Keratinocyte (primary cell): ENCODE measurements around the gene ZNFX1. TPM values are rescaled to one million over a fixed set of nuclear protein-coding genes. Genes with fewer than 3 reads are reported as not detected.

ENCODE experiments used
- DNase-seq: peaks from one replicate; pipeline ENCODE4 v3.0.0-alpha.2; 2011; ENCODE audit warnings: low read depth, missing footprints, low spot score
- FAIRE-seq: peaks from 2 replicates; lab custom pipeline; 2011; peaks lifted over from hg19 to GRCh38; lab: Jason Lieb, UNC
- H2AFZ ChIP-seq: 2 replicates; pipeline ENCODE4 v1.6.0; 2012; ENCODE audit warnings: low read length, control low read depth, inconsistent platforms; ENCODE audit not compliant: control insufficient read depth
- H3K27ac ChIP-seq: 2 replicates; pipeline ENCODE4 v1.5.1; 2011; ENCODE audit warnings: low read length; ENCODE audit not compliant: control insufficient read depth, insufficient read depth
- H3K27me3 ChIP-seq: 3 replicates; pipeline ENCODE4 v1.6.0; 2011; ENCODE audit warnings: low read length; ENCODE audit not compliant: control insufficient read depth, insufficient read depth; ENCODE audit errors: extremely low read depth
- H3K36me3 ChIP-seq, 2 experiments: 2 replicates in 1 of 2; 3 replicates in 1 of 2; pipeline ENCODE4 v1.5.1; 2011; ENCODE audit warnings: low read length in 2 of 2, mild to moderate bottlenecking in 1 of 2; ENCODE audit not compliant: control insufficient read depth in 2 of 2, insufficient read depth in 2 of 2; ENCODE audit errors: extremely low read depth in 1 of 2
- H3K4me1 ChIP-seq: 3 replicates; pipeline ENCODE4 v1.5.1; 2011; ENCODE audit warnings: low read length; ENCODE audit not compliant: control insufficient read depth, insufficient read depth; ENCODE audit errors: extremely low read depth
- H3K4me2 ChIP-seq: 3 replicates; pipeline ENCODE4 v1.6.0; 2011; ENCODE audit warnings: low read depth, low read length; ENCODE audit not compliant: control insufficient read depth, insufficient read depth; ENCODE audit errors: extremely low read depth
- H3K4me3 ChIP-seq, 3 experiments: fragments of 200-600 bp in 1 of 3; sonication (generic) in 1 of 3; 2 replicates in 2 of 3; 3 replicates in 1 of 3; pipeline ENCODE4 v1.5.1; 2011 to 2016; ENCODE audit warnings: low read length in 3 of 3, mild to moderate bottlenecking in 3 of 3, control low read depth in 2 of 3, inconsistent platforms in 1 of 3, low read depth in 1 of 3, mixed read lengths in 1 of 3, mixed run types in 1 of 3, moderate library complexity in 1 of 3; ENCODE audit not compliant: control insufficient read depth in 2 of 3, insufficient read depth in 2 of 3; ENCODE audit errors: extremely low read depth in 1 of 3
- H3K79me2 ChIP-seq: 2 replicates; pipeline ENCODE4 v1.6.0; 2012; ENCODE audit warnings: low read length; ENCODE audit not compliant: control insufficient read depth, insufficient read depth
- H3K9ac ChIP-seq: 3 replicates; pipeline ENCODE4 v1.6.0; 2011; ENCODE audit warnings: low read length; ENCODE audit not compliant: control insufficient read depth, insufficient read depth; ENCODE audit errors: extremely low read depth
- H3K9me1 ChIP-seq: 3 replicates; pipeline ENCODE4 v1.6.0; 2011; ENCODE audit warnings: low read length; ENCODE audit not compliant: control insufficient read depth, insufficient read depth; ENCODE audit errors: extremely low read depth
- H3K9me3 ChIP-seq: 2 replicates; pipeline ENCODE4 v1.5.1; 2012; ENCODE audit warnings: low read depth, low read length; ENCODE audit not compliant: control insufficient read depth
- H4K20me1 ChIP-seq: 3 replicates; pipeline ENCODE4 v1.6.0; 2011; ENCODE audit warnings: low read length; ENCODE audit not compliant: control insufficient read depth, insufficient read depth; ENCODE audit errors: extremely low read depth
- CTCF ChIP-seq, 3 experiments: IDR thresholded peaks in 1 of 3; conservative IDR thresholded peaks in 1 of 3; optimal IDR thresholded peaks in 1 of 3; 2 replicates in 2 of 3; 3 replicates in 1 of 3; pipeline versions ENCODE3 to v1.5.1; 2011; ENCODE audit warnings: low read length in 3 of 3, mild to moderate bottlenecking in 3 of 3, moderate library complexity in 2 of 3, control low read depth in 1 of 3, inconsistent platforms in 1 of 3; ENCODE audit not compliant: insufficient read depth in 2 of 3; ENCODE audit errors: extremely low read depth in 1 of 3
- EZH2 ChIP-seq: IDR thresholded peaks from one replicate; pipeline ENCODE4 v1.6.1; 2012; ENCODE audit warnings: inconsistent platforms, mild to moderate bottlenecking, low read length, moderate library complexity
- dilution Hi-C: fragments of 300-500 bp; cut with MboI; formaldehyde crosslinking; loops from one replicate; pipeline ENCODE4 v1.7.0; 2020; ENCODE audit warnings: low sequenced_read_pairs; ENCODE audit not compliant: extremely low pct_ligation_motif_present
- polyA plus RNA-seq, 5 experiments: library from polyadenylated mRNA; depleted of rRNA in 3 of 5; stranded (reverse) in 3 of 5; stranded (forward) in 1 of 5; unstranded in 1 of 5; fragments of >200 nt; gene quantifications; 1 replicate in 1 of 5; 2 replicates in 3 of 5; 3 replicates in 1 of 5; pipeline versions ENCODE4 v1.2.1 to v1.2.3, GENCODE V29; 2011 to 2012; ENCODE audit warnings: missing spikeins in 2 of 5, low read depth in 1 of 5, low replicate concordance in 1 of 5

The ZNFX1 gene
- polyA plus RNA-seq, 1 donor (not counting 4 experiments of a cell fraction or from before 2014, with no cell fraction given): 14.2 TPM

- Histone ChIP-seq H3K79me2 (no peaks in the 10 kb centered on the region), H3K4me1 (no peaks in the 10 kb centered on the region), H2AFZ (no peak overlapping the region), H3K9me3 (peaks cover 2% of the 10 kb centered on the region), H3K9me1 (no peaks in the 10 kb centered on the region), H3K4me3 (no peak overlapping the region), H3K27ac (no peak overlapping the region), H3K4me2 (no peak overlapping the region), H3K9ac (no peak overlapping the region), H3K36me3 (no peaks in the 10 kb centered on the region), H4K20me1 (no peaks in the 10 kb centered on the region), H3K27me3 (no peaks in the 10 kb centered on the region)
- no peak for FAIRE-seq
- no peak for TF ChIP-seq EZH2
- no peak for TF ChIP-seq CTCF (optimal IDR thresholded peaks at IDR 0.05 in 1 of 3, IDR thresholded peaks at IDR 0.05 in 1 of 3, conservative IDR thresholded peaks at IDR 0.05 in 1 of 3; ENCODE audit: extremely low read depth in 1 of 3, insufficient read depth in 2 of 3, low read length in 3 of 3)
- no peak for DNase-seq
- dilution Hi-C loops: no loop called here
Observed at GRCh38 chr20:49210101-49210756, 67.6 kb downstream of the ZNFX1 start.

- Histone ChIP-seq H3K27ac (no peak overlapping the region), H3K4me3 (no peak overlapping the region), H3K9me3 (peaks cover 2% of the 10 kb centered on the region), H4K20me1 (no peaks in the 10 kb centered on the region), H3K79me2 (no peaks in the 10 kb centered on the region), H3K4me2 (no peak overlapping the region), H3K9me1 (no peaks in the 10 kb centered on the region), H3K4me1 (no peaks in the 10 kb centered on the region), H3K36me3 (no peaks in the 10 kb centered on the region), H2AFZ (no peak overlapping the region), H3K27me3 (no peaks in the 10 kb centered on the region), H3K9ac (no peak overlapping the region)
- DNase-seq: no peak
- no peak for TF ChIP-seq CTCF (optimal IDR thresholded peaks at IDR 0.05 in 1 of 3, IDR thresholded peaks at IDR 0.05 in 1 of 3, conservative IDR thresholded peaks at IDR 0.05 in 1 of 3; ENCODE audit: extremely low read depth in 1 of 3, insufficient read depth in 2 of 3, low read length in 3 of 3)
- no peak for TF ChIP-seq EZH2
- no peak for FAIRE-seq
- dilution Hi-C loops: no loop called here
Observed at GRCh38 chr20:49207076-49207475, 70.8 kb downstream of the ZNFX1 start.
